ENCODE data around the gene CCL8. TPM values are rescaled to one million over a fixed set of nuclear protein-coding genes. Genes with fewer than 3 reads are reported as not detected.

The CCL8 gene
- total and polyA plus RNA-seq, 2 of the 4 experiments (the other 2 are of a cell fraction) = not detected

DNA sequence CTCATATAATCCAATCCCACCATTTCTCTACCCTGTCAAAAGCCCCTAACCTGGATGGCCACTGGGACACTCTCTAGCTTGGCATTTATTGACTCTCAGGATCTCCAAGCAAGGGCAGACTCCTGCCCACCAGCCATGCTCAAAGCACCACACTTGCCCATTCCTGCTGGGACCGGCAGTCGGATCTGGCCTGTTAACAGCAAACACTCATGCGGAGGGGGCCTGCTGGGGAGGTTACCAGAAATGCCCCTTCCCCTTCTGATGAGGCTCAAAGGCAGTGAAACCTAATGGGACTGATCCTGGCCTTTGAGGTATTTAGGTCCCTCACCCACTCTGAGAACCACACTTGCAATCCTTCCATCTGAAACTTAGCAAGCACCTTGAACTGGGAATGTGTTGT lies 50.3 kb downstream of the CCL8 start:
- Histone ChIP-seq H3K23ac (ENCODE audit: low read depth, low read length) (no peak overlapping the region), H3K9me1 (ENCODE audit: insufficient read depth, low read length) (no peaks in the 10 kb centered on the region), H4K5ac (ENCODE audit: low read depth, low read length) (no peak overlapping the region), H2AFZ (replicated peaks; ENCODE audit: low read length, poor library complexity) (no peak overlapping the region), H3K4me3 (ENCODE audit: insufficient read depth, low read depth, low read length) (no peak overlapping the region), H2BK15ac (ENCODE audit: low read depth, low read length) (no peak overlapping the region), H3K79me1 (ENCODE audit: low read depth in 1 of 2, low read length in 2 of 2) (no peaks in the 10 kb centered on the region), H2BK120ac (ENCODE audit: low read depth, low read length) (no peak overlapping the region), H3K4ac (ENCODE audit: low read depth, low read length) (no peak overlapping the region), H2BK20ac (ENCODE audit: low read depth, low read length) (no peak overlapping the region), H3K4me1 (ENCODE audit: control insufficient read depth, insufficient read depth, low read length) (no peaks in the 10 kb centered on the region), H3K56ac (ENCODE audit: extremely low read depth, insufficient read depth, low read length) (no peak overlapping the region), H3K18ac (ENCODE audit: low read depth, low read length) (no peak overlapping the region), H3K27me3 (ENCODE audit: control insufficient read depth, insufficient read depth, low read length) (peaks cover 22% of the 10 kb centered on the region), H4K8ac (ENCODE audit: low read depth in 2 of 2, low read length in 2 of 2) (no peak overlapping the region), H4K20me1 (ENCODE audit: insufficient read depth, low read length) (no peaks in the 10 kb centered on the region), H3K36me3 (ENCODE audit: control insufficient read depth, insufficient read depth, low read length) (no peaks in the 10 kb centered on the region), H3K27ac (ENCODE audit: insufficient read depth, low read length) (no peak overlapping the region), H3K14ac (replicated peaks; ENCODE audit: low read depth, low read length) (no peak overlapping the region), H3K9me3 (ENCODE audit: control insufficient read depth, insufficient read depth, low read length) (no peaks in the 10 kb centered on the region), H3K4me2 (ENCODE audit: low read depth, low read length) (no peak overlapping the region), H2AK5ac (ENCODE audit: low read depth, low read length) (no peak overlapping the region), H4K91ac (ENCODE audit: insufficient read depth, low read depth, low read length) (no peak overlapping the region), H2BK5ac (ENCODE audit: low read depth, low read length, poor library complexity, severe bottlenecking) (no peak overlapping the region), H2AK9ac (replicated peaks; ENCODE audit: low read depth, low read length, poor library complexity) (no peak overlapping the region), H3K9ac (ENCODE audit: low read depth, low read length) (no peak overlapping the region)
- dilution Hi-C loops (cut with HindIII; ENCODE audit: low sequenced_read_pairs, unreplicated experiment) = no loop called here
- DNase-seq (no peak), ATAC-seq (ENCODE audit: low read depth) (no peak)
- WGBS, 2 experiments (ENCODE audit: extremely low coverage in 2 of 2, insufficient read length in 1 of 2) = no CpG with 5 or more reads among the region's 3 CpGs
- CTCF ChIA-PET = interaction anchor here (0.9 to 1.0 kb wide), 2 partner anchors 8 to 169 kb away, joined by 5 to 7 read pairs; no protein-coding TSS in a partner anchor
- intact Hi-C loops (cut with micrococcal nuclease) = no loop called here
- TF ChIP-seq RAD21 (IDR thresholded peaks at IDR 0.05; ENCODE audit: low read length) = no peak
- TF ChIP-seq MAZ (IDR thresholded peaks at IDR 0.05; ENCODE audit: borderline replicate concordance, low read depth, low read length) = no peak
- no peak for TF ChIP-seq NFE2L2 (IDR thresholded peaks at IDR 0.05; ENCODE audit: low read depth, low read length)
- no peak for TF ChIP-seq MXI1 (IDR thresholded peaks at IDR 0.05; ENCODE audit: borderline replicate concordance, low read depth, low read length)
- BruUV-seq (replicated peaks) = no TSS peak
- in situ Hi-C loops (cut with MboI; ENCODE audit: low sequenced_read_pairs) = loop anchor here (10.0 kb wide), 1 partner anchor 595 kb away; no protein-coding TSS in a partner anchor
- POLR2A ChIA-PET (ENCODE audit: unreplicated experiment) = no interaction called here

Data from IMR-90 (cell line).